GM18526 (cell line): ENCODE data around the gene AAGAB.

Experiments
- POLR2A ChIP-seq: IDR thresholded peaks from 3 replicates; pipeline ENCODE4 v1.6.1; 2011; ENCODE audit not compliant: insufficient read length; ENCODE audit errors: extremely low read depth

AAGAB gene

GRCh38 chr15:67174864-67175573, 79.4 kb downstream of the AAGAB start:
- TF ChIP-seq POLR2A = no peak

GRCh38 chr15:67174446-67174845, 80.0 kb downstream of the AAGAB start:
- TF ChIP-seq POLR2A = no peak

GRCh38 chr15:67173786-67174185, 80.7 kb downstream of the AAGAB start:
- no peak for TF ChIP-seq POLR2A

GRCh38 chr15:67173005-67173404, 81.5 kb downstream of the AAGAB start:
- no peak for TF ChIP-seq POLR2A

- TF ChIP-seq POLR2A = no peak
Measured at GRCh38 chr15:67172172-67172571, 82.3 kb downstream of the AAGAB start.

- TF ChIP-seq POLR2A = no peak
Measured at GRCh38 chr15:67171471-67171870, 83.0 kb downstream of the AAGAB start.

- TF ChIP-seq POLR2A = no peak
Measured at GRCh38 chr15:67170143-67170925, 84.1 kb downstream of the AAGAB start.

- no peak for TF ChIP-seq POLR2A
Measured at GRCh38 chr15:67168694-67169093, 85.8 kb downstream of the AAGAB start.

- TF ChIP-seq POLR2A = no peak
Measured at GRCh38 chr15:67167091-67167490, 87.4 kb downstream of the AAGAB start.

GRCh38 chr15:67166280-67167009, 88.0 kb downstream of the AAGAB start:
- no peak for TF ChIP-seq POLR2A

- no peak for TF ChIP-seq POLR2A
Measured at GRCh38 chr15:67165254-67166253, 88.9 kb downstream of the AAGAB start.

GRCh38 chr15:67164811-67165253, 89.6 kb downstream of the AAGAB start:
- TF ChIP-seq POLR2A = no peak

- TF ChIP-seq POLR2A = no peak
Measured at GRCh38 chr15:67164401-67164791, 90.1 kb downstream of the AAGAB start.

- TF ChIP-seq POLR2A = no peak
Measured at GRCh38 chr15:67163180-67163579, 91.3 kb downstream of the AAGAB start.

- no peak for TF ChIP-seq POLR2A
Measured at GRCh38 chr15:67161881-67162280, 92.6 kb downstream of the AAGAB start.
